ENCODE results near the gene SPRED2. TPM values are rescaled to one million over a fixed set of nuclear protein-coding genes. Genes with fewer than 3 reads are reported as not detected.

SPRED2 gene
- total and polyA plus RNA-seq, 8 donors: 31.5 to 47.1 (median 40.4) TPM

DNA sequence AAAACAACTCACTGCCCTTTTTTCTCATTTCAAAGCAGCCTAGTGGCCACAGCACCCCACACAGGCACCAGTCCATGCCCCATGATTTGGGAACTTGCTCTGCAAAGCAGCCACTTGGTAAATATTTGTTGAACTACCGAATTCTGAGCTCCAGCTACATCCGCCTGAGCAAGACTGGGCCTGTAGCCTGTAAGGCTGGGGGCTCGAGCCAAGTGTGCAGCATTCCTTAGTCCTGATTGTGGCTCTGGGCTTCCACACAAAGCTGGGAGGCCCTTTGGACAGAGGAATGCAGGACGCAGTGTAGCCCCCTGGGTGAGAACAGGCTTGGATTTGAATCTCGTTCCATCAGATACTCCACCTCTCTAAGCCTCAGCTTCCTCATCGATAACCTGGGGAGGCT lies 116.3 kb downstream of the SPRED2 start:
- ATAC-seq: peak; percentile 67
- H3K36me3 ChIP-seq: peaks cover 0 to 54% of the 10 kb centered on the region in 2 donors
- peak in 2 of 4 donors; percentile 43 to 55 for DNase-seq

DNA sequence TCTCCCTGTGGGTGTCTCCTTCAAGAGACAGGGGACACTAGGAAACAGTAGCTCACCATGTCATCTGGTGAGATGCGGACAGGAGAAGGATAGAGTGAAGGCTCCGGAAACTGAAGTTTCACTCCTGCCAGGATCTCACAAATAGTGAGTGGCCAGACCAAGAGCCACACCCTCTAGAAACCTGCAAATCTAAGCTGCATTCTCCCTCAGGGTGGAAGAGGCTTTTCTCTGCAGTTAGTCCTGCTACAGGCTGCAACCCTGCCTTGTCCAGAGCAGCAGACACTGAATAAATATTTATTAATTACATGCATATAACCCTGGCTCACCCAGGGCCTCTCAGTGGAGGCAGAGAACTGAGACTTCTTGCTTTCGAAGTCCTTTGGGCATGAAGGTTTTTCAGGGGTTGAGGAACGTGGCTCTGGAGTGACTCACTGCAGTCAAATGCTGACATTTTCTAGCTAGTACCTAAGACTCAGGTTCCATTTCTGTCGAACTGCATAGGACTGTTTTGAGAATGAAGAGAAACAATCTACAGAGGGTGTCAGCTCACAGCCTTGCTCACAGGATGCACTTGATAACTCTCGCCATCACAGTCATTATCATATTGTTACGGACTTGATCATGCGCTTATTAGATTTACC lies 117.5 kb downstream of the SPRED2 start:
- DNase-seq (no peak), ATAC-seq (no peak)
- H3K27me3 ChIP-seq: no peaks in the 10 kb centered on the region
- intact Hi-C loops (cut with DNase I): no loop called here
- H3K36me3 ChIP-seq: peaks cover 0 to 54% of the 10 kb centered on the region in 2 donors
- H3K27ac ChIP-seq: no peak overlapping the region
- no peak overlapping the region for H3K4me3 ChIP-seq
- peaks cover 2 to 20% of the 10 kb centered on the region in 2 donors for H3K4me1 ChIP-seq
- TF ChIP-seq, protein P1, sequence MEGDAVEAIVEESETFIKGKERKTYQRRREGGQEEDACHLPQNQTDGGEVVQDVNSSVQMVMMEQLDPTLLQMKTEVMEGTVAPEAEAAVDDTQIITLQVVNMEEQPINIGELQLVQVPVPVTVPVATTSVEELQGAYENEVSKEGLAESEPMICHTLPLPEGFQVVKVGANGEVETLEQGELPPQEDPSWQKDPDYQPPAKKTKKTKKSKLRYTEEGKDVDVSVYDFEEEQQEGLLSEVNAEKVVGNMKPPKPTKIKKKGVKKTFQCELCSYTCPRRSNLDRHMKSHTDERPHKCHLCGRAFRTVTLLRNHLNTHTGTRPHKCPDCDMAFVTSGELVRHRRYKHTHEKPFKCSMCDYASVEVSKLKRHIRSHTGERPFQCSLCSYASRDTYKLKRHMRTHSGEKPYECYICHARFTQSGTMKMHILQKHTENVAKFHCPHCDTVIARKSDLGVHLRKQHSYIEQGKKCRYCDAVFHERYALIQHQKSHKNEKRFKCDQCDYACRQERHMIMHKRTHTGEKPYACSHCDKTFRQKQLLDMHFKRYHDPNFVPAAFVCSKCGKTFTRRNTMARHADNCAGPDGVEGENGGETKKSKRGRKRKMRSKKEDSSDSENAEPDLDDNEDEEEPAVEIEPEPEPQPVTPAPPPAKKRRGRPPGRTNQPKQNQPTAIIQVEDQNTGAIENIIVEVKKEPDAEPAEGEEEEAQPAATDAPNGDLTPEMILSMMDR (IDR thresholded peaks at IDR 0.05): no peak
- H3K9me3 ChIP-seq: no peaks in the 10 kb centered on the region

More for the DNA sequence above, 116.3 kb downstream of the SPRED2 start:
- Histone ChIP-seq H3K27me3 (no peaks in the 10 kb centered on the region), H3K27ac (peak overlapping the region in 1 of 2 donors; percentile 3), H3K4me1 (peaks cover 0 to 16% of the 10 kb centered on the region in 2 donors), H3K4me3 (no peak overlapping the region), H3K9me3 (no peaks in the 10 kb centered on the region)
- intact Hi-C loops (cut with DNase I): no loop called here
- TF ChIP-seq, protein P1 (IDR thresholded peaks at IDR 0.05): no peak

DNA sequence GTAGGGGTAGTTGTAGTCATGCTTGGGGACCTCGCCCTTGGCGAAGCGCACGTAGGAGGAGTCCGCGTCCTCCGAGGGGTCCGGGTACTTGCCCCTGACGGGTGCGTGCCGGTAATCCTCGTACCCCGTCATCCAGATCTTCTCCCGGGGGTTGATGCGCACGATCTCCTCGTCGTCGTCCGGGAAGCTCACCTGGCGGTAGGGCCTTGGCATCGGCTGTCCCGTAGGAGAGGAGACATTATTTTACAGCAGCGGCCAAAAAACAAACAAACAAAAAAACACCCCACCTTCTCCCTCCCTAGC lies 118.5 kb downstream of the SPRED2 start:
- no peaks in the 10 kb centered on the region for H3K9me3 ChIP-seq
- H3K4me1 ChIP-seq: peaks cover 8 to 28% of the 10 kb centered on the region in 2 donors
- no peak overlapping the region for H3K4me3 ChIP-seq
- no peak overlapping the region for H3K27ac ChIP-seq
- intact Hi-C loops (cut with DNase I): no loop called here
- no peak for ATAC-seq
- DNase-seq: no peak
- no peaks in the 10 kb centered on the region for H3K27me3 ChIP-seq
- peaks cover 0 to 54% of the 10 kb centered on the region in 2 donors for H3K36me3 ChIP-seq
- TF ChIP-seq, protein P1 (IDR thresholded peaks at IDR 0.05): no peak

GRCh38 chr2:65313126-65313953 lies 119.1 kb downstream of the SPRED2 start:
- Histone ChIP-seq H3K4me3 (no peak overlapping the region), H3K27ac (peak overlapping the region in 1 of 2 donors; percentile 23), H3K9me3 (no peaks in the 10 kb centered on the region), H3K4me1 (peaks cover 8 to 28% of the 10 kb centered on the region in 2 donors), H3K27me3 (no peaks in the 10 kb centered on the region), H3K36me3 (peaks cover 0 to 54% of the 10 kb centered on the region in 2 donors)
- TF ChIP-seq, protein P1 (IDR thresholded peaks at IDR 0.05): no peak
- ATAC-seq: no peak
- intact Hi-C loops (cut with DNase I): no loop called here
- DNase-seq: peak in 1 of 4 donors; percentile 81

GRCh38 chr2:65311596-65311995 lies 120.8 kb downstream of the SPRED2 start:
- H3K4me3 ChIP-seq: no peak overlapping the region
- no peak for DNase-seq
- no peak for ATAC-seq
- H3K27me3 ChIP-seq: no peaks in the 10 kb centered on the region
- H3K36me3 ChIP-seq: peaks cover 0 to 52% of the 10 kb centered on the region in 2 donors
- intact Hi-C loops (cut with DNase I): no loop called here
- TF ChIP-seq, protein P1 (IDR thresholded peaks at IDR 0.05): no peak
- no peak overlapping the region for H3K27ac ChIP-seq
- peaks cover 8 to 28% of the 10 kb centered on the region in 2 donors for H3K4me1 ChIP-seq
- no peaks in the 10 kb centered on the region for H3K9me3 ChIP-seq

All from left lung (tissue), 10 donors.